LHCN-M2 (cell line): ENCODE measurements around the gene ANK3. TPM values are rescaled to one million over a fixed set of nuclear protein-coding genes. Genes with fewer than 3 reads are reported as not detected.

Experiments used
- DNase-seq: peaks from one replicate; pipeline ENCODE4 v3.0.0-alpha.2; 2012; ENCODE audit warnings: low read depth
- total RNA-seq: library from RNA; depleted of rRNA; stranded (reverse); fragments of >200 nt; gene quantifications from 2 replicates; pipeline ENCODE4 v1.2.3, GENCODE V29; 2014

ANK3 gene
- total RNA-seq, 1 experiment from 2014 or later: 4.5 TPM

DNA sequence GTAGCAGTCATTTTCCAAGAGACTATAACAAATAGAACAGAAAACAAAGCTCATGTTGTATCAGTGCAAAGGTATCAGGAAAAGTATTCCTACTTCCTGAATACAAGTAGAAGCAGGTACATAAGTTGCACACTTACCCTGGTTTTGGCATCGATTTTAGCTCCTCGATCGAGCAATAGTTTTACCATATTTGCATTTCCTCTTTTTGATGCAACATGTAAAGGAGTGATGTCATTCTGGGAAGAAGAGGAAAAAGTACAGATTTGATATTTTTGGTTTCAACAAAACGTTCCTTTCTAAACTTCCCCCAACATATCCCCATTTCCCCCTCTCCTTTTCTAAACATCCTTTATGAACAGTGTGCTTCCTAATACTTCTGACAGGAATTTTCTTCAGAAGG, 155.1 kb downstream of the ANK3 start:
- no peak for DNase-seq

DNA sequence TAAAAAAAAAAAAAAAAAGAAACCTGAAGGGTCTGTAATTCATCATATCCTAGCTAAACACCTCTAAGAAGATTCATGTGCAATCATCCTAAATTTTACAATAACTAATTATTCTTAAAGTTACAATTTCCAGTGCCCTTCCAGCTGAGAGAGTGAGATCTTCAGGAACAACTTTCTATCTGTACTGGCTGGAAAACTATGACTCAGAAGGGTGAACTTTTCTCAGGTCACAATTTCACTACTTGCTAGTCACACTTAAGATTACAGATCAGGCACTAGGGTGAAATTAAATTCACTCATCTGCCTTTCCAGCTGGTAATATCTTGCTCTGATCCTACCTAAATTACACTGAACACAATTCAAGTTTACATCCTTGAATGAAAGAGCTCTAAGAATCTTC, 158.8 kb downstream of the ANK3 start:
- peak; percentile 17 for DNase-seq

DNA sequence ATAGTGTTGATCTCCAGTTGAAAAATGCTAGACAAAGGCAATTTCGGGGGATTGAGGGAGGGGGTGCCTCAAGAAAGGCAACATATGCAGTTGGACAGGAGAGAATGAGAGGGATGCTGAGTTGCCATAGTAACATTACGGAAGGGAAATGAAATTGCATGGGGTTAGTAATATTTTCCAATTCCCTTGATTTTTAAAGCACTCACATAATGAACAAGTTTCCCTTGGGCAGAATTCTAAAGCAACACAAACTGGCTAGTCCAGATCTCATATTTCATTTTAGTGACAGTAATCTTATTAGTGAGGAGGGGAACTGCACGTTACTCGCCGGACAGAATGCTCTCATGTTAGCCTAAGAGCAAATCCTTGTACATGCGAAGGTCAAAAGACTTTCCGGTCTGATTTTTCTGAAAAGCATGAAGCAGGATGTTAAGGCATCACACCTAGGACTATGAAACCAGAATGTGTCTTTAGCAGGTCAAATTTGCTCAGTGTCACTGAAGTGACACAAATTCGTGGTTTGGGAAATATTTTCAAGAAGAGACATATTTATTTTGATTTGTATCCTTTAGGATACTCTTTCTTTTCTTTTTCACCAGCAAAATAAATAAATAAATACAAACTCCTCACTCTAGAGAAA, 165.5 kb downstream of the ANK3 start:
- DNase-seq: no peak

DNA sequence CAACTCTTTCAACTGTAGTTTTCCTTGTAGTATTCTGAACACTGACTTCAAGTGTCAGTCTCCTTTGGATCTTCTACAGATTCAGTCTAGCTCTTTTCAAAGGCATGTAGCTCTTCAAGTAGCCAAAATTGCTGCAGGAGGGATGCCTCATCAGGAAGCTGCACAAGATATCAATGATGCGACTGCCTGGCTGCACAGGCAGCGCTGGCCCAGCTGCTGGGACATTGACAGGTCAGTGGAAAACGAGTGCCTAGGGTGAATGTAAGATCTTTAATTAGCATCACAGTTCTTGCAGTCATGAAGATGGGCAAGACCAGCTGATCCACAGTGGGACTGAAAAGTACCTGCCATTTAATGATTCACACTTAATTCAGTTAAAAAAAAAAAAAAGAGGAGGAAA, 167.6 kb downstream of the ANK3 start:
- DNase-seq: peak; percentile 12

DNA sequence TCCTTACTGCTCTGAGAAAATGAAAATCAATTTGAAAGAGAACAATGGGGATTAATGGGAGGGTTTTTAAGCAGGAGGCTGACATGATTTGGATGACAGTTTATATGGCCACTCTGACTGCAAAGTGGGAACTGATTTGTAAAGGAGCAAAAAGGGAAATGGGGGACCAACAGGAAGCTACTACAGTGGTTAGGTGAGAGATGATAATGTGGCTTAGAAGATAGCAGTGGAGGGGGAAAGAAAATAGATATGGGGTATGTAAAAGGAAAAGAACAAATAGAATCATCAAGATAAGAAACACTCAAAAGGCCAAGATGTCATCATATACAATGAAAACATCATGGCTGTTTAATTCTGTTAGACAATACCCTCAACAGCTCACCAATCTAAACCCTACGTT, 177.5 kb downstream of the ANK3 start:
- DNase-seq: no peak

DNA sequence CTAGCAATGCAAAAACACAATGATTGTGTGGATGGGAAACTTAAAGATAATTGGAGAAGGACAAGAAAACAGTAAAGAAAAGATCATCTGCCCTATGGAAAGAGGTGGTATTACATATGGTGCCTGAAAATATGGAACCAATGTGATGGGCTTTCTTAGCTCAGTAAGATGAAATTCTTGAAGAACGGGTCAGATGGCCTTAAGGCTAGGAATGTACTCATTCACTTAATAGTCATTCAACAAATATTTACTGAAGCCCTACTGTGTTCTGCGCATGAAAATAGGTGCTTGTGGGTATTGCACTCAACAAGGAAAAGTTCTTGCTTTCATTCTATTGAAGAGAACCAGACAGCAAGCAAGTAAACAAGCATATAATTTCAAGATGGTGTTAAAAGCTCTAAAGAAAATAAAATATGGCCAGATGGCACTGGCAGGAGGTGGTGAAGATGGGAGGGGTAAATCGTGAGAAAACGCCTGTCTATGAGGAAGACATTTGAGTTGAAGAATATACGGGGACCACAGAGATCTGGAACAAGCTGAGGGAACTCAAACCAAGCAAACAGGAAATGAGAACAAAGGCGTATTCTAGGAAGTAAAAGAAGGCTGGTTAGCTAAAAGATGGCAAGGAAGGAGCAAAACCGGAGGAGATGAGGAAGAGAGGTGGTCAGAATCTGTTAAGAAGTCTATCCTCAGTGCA, 179.7 kb downstream of the ANK3 start:
- no peak for DNase-seq

DNA sequence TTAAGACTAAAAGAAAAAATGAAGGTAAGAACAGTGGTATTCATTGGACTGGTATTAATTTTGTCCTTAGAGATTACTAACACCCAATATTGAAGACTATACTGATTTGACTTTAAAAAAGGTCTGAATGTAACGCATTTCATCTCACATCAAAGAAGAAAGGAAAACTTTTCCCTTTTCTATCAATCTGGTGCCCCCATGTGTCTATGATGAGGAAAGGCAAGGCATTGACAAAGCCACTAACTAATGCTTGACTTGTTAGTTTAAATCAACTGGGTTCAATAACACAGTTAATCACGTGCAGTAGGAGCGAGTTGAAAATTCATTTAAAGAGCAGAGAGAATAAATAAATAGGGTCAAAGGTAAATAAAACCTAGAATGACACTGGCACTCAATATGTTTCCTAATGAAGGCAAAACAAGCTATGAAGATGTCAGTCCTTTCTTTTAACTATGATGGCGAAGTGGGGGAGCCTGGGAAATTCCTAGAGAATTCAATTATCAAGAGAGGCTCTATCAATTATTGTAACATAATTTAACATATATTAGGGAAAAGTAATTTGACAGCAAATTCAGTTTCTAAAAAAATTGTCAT, 180.9 kb downstream of the ANK3 start:
- DNase-seq: peak; percentile 42

DNA sequence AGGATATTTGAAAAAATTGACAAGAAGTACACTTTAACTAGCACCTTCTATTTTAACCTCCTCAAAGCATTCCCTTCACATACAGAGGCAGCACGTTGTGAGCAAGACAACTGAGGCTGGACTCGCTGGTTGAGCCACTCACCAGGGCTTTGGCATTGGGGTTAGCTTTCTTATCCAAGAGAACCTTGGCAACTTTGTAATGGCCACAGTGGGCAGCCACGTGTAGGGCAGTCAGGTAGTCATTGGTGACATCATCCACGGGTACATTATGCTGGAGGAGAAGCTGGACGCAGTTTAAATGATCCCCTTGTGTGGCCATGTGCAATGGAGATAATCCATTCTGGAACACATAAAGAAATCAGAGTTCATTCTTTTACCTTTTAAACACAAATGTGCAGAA, 181.8 kb downstream of the ANK3 start:
- DNase-seq: no peak

DNA sequence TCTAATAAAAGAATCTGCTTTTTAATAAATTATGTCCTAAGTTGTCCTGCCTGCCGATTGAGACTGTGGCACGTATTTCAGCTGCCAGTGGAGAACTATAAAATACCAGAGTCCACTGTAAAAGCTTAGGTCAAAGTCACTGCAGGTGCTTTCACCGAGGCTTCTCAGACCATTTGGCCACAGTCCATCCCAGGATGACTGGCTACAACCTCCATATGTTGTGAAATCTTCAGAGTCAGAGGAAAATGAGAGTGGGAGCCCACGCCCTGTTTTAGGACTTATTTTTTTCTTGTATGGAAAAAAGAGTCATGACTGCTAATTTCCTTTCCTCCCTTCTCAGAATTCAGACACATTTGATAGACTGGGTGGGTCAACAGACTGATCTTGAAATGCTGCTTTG, 182.9 kb downstream of the ANK3 start:
- DNase-seq: no peak

DNA sequence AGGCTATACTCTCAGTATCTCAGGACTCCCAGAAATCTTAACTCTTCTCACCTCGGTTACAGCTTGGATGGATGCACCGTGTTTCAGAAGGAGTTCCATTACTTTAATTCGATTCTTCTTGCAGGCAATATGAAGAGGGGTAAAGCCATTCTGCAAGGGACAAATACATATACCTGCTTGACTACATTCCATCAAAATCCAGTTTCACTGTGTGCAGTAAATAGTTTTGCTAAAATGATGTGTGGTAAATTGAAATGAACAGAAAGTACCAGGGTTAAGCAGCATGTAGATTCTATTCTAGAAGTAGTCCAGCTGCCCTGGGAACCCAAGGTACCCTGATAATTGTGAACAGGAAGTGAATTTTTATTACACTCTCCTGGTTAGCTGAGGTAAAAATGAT, 183.9 kb downstream of the ANK3 start:
- DNase-seq: no peak

DNA sequence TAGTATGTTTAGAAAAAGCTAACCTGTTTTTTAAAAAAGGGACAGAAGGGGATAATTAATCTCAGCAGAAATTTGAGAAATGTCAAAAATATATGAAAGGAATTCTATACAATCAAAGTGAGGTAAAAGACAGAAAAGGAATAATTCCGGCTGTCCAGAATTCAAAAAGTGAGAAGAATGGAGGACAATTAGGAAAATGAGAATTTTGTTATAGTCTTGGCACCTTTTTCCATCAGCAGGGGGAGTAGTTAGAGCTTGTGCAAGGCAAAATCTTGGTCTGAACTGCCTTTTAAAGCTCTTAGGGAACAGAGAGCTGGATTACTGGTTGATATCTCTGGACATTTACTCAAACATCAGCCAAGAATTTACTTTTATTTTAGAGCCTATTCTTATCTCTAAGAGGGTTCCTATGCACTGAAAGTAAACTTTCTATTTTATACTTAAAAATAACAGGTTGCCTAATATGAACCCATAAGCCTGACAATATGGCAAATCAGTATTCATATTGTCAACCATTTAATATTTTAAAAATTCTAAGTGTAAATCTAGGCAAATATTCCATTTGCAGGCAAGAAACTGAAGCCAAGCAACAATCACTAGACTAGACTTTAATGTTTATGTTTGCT, 185.6 kb downstream of the ANK3 start:
- DNase-seq: peak; percentile 37

DNA sequence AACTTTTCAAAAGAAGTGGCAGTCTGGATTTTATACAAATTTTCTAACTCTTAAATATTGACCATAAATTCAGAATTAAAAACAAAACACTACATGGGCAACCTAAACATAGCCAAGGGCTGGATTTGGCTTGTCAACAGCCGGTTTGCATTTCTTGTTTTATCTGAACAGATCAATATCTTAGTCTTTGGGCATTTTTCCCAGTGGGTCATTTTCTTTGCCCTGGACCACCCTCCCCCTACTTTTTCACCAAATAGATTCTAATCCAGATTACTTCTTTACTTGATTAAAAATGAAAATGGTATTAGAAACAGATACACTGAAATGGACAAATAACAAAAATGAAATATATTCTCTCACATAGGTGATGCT, 189.0 kb downstream of the ANK3 start:
- DNase-seq: no peak

DNA sequence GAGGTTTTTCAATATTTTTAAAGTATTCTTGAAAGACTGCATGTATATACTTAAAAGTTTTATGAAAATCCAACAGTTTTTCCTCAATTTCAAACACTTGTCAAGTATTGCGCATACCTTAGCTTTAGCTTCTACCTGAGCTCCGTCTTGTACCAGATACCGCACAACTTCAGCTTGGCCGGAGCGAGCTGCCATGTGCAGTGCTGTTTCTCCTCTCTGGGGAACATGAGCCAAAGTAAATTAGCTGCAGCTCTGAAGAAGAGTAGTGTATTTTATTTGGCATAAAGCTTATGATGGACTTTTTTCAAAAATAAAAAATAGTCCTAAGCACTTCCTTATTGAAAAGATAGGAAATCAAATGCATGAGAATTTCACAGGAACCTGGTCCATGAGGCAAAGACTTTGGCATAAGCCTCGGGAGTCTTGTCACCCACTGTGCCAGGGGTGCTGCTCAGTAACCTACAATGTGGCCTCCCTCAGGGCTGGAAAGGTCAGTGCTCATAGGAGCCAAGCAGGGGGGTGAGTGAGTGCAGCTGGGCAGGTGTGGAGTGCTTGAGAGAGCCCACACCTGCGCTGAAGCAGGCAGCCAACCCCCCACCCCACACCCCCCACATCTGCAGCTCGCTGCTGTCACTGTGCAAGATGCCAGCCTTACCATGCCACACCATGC, 189.5 kb downstream of the ANK3 start:
- DNase-seq: no peak

DNA sequence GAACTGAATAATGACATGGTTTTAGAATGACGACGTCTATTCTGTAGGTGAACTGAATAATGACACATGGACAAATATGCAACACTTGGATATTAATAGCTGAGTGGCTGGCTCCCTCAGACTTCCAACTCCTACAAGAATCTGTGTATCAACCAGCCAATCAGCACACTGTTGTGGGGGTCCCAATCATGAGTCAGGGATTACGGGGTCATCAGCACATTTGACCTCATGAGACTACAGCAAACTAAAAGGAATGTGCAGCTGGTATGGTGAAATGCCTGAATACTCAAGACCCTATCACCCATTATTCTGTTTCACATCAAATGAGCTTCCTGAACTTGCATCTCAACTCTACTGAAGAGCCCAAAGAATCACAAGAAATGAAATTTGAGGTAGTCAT, 192.5 kb downstream of the ANK3 start:
- peak; percentile 55 for DNase-seq

DNA sequence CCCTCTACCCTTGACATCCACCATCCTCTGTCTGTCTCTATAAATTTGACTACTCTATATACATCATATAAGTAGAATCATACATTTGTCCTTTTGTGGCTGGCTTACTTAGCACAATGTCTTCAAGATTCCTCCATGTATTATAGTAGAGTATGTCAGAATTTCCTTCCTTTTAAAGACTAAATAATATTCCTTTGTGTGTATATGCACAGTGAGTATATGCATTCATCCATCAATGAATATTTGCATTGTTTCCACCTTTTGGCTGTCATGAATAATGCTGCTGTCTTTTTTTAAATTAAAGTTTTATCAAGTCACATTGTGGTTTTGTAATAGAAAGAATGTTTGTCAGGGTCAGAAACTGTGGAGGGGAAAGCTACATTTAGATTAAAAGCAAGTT, 195.3 kb downstream of the ANK3 start:
- DNase-seq: no peak

DNA sequence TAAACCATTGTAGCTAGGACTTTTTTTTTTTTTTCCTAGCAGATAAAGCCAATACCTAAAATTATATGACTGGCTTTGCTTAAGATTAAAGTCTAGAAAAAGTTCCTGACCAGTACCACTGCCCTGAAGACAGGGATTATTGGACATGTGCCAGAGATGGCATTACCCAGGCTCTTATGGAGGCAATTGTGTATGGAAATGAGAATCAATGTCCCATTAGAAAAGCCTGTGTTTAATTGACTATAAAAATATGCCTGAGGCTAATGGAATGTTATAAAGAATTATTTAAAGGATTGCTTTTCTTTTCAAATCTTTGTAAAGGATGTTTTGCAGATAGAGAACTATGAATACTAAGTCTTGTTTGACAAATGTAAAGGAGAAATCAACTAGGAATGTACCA, 196.7 kb downstream of the ANK3 start:
- no peak for DNase-seq

DNA sequence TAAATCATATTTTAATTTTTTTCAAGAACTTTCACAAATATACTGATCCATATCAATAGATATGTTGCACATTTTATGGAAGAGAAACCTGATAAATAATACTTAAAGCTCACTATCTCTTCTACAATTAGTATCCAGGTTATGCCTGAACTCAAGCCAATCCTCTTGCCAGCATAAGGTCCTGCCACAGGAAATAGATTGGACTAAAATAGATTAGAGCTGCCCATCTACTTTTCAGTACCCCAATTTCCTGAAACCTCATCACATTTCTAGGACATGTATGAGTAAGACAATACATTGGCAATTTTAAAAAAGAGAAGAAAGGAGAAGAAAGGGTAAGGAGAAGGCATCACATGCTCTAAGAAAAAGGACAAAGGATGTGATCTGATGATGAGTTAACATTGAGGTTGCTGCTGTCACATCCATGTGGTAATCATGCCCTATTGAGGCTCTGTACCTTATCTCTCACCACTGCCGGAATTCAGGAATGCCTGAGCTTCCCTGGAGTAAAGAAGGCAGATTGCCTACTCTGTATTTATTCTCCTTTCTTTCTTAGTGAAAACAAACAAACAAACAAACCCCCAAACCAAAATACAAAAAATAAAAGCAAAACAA, 199.7 kb downstream of the ANK3 start:
- no peak for DNase-seq

DNA sequence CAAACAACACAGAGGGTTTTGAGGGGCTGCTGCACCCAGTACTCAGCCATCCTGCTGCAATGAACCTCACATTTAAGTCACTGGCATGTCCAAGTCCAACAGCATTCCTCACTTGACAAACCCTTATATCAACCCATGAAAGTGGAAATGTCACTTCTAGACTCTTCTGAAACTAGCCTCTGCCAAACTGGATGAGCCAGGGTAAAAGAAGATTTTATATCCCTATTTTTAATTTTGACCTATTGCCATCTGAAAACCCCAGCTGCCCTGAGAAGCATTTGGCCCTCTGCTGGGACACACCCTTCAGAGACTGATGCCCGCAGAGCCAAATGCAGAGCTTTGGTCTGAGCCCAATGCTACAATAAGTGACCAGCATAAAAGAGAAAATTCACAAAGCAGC, 201.1 kb downstream of the ANK3 start:
- DNase-seq: no peak

DNA sequence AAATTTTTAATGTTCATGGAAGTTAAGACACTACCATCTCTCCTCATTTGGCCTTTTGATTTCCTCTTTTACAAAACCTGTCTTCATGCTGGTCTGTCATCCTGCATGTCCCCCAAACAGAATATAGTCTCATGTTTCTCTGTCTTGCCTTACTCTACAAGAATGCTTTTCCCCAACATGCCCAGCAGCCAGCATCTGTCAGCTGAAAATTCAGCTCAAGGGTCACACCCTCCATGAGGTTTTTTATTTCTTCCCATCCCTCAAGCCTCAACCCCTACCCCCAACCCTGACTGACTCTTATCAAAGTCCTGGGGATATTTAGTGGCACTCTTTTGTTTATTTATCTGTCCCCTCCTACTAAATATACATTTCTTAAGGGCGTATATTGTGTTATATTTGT, 202.0 kb downstream of the ANK3 start:
- no peak for DNase-seq

DNA sequence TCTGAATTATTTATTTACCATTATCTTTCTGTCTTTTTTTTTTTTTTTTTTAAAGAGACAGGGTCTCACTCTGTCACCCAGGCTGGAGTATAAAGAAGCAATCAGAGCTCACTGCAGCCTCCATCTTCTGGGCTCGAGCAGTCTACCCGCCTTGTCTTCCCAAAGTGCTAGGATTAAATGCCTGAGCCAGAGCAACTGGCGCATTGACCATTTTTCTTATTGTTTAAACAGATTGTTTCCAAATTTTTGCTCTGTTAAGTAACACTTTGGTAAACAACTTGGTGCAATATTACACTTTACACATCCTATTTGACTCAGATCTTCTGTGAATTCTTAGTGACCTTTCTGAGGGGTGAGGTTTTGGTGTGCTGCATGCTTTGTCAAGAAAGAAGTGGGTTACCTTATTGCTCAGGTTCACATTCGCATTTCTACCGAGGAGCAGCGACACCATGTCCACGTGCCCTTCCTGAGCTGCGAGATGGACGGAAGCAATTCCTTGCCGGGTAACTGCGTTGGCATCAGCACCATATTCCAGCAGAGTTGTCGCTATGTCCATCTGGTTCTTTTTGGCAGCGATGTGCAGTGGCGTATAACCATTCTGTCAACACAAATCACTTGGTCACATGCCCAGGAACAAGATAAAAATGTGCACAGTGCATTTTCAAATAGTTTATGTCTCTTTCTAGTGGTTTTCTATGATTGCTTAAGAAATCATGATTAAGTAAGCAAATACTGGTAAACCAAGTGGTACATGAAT, 203.2 kb downstream of the ANK3 start:
- peak; percentile 33 for DNase-seq

DNA sequence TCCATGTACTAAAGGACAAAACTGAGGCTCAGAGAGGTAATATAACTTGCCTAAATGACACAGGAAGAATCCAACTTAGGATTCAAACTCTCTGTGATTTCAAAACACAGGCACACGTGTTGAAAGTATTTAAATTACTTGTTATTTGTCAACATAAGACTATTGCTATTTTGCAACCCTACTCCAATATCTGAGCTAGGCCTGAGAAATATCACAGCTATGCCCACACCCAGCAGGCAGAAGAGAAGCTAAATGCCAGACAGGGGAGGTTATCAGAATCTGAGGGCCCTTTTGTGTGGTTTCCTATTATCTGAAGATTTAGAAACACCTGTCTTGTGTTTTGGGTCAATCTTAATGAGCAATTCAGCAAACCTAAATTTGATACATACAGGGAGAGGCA, 204.3 kb downstream of the ANK3 start:
- no peak for DNase-seq
